Femur (tissue), 1 donor: ENCODE data around the gene SPSB1.

Experiments
- DNase-seq: peaks from one replicate; pipeline ENCODE4 v3.0.0-alpha.2; 2017

SPSB1 gene

GRCh38 chr1:9292361-9293240, at the start of gene SPSB1:
TSS of gene SPSB1 (plus strand) at chr1:9292894. CDS start at chr1:9355892, 62,998 bp downstream.
- DNase-seq = peak; percentile 91

- no peak for DNase-seq
These were observed 49.5 kb upstream of the SPSB1 start for GRCh38 chr1:9243066-9243739.

- no peak for DNase-seq
These were observed 48.0 kb upstream of the SPSB1 start for GRCh38 chr1:9244501-9245229.

DNA sequence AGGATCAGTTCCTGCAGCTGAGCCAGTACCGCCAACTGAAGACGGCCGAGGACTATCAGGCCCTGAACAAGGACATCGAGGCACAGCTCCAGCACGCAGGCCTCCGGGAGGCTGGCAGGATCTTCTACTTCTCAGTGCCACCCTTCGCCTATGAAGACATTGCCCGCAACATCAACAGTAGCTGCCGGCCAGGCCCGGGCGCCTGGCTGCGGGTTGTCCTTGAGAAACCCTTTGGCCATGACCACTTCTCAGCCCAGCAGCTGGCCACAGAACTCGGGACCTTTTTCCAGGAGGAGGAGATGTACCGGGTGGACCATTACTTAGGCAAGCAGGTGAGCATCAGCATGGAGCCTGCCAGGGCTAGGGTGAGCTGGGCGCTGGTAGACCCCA, 47.5 kb upstream of the SPSB1 start:
- DNase-seq = no peak

DNA sequence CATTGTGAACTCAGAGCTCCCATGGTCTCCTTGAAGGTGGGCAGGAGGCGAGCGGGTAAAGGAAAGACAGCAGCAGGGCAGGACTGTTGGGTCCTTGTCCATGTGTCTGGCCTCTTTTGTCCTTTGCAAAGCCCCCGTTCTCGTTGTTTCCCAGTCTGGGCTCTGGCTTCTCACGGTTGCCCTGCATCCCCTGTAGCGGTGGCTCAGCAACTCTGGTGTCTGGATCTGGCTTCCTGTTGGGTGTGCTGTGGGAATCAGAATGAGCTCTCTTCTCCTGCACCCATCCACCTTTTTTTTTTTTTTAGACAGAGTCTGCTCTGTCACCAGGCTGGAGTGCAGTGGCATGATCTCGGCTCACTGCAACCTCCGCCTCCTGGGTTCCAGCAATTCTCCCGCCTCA, 47.0 kb upstream of the SPSB1 start:
- no peak for DNase-seq

- DNase-seq = no peak
These were observed 46.5 kb upstream of the SPSB1 start for GRCh38 chr1:9246215-9246614.

DNA sequence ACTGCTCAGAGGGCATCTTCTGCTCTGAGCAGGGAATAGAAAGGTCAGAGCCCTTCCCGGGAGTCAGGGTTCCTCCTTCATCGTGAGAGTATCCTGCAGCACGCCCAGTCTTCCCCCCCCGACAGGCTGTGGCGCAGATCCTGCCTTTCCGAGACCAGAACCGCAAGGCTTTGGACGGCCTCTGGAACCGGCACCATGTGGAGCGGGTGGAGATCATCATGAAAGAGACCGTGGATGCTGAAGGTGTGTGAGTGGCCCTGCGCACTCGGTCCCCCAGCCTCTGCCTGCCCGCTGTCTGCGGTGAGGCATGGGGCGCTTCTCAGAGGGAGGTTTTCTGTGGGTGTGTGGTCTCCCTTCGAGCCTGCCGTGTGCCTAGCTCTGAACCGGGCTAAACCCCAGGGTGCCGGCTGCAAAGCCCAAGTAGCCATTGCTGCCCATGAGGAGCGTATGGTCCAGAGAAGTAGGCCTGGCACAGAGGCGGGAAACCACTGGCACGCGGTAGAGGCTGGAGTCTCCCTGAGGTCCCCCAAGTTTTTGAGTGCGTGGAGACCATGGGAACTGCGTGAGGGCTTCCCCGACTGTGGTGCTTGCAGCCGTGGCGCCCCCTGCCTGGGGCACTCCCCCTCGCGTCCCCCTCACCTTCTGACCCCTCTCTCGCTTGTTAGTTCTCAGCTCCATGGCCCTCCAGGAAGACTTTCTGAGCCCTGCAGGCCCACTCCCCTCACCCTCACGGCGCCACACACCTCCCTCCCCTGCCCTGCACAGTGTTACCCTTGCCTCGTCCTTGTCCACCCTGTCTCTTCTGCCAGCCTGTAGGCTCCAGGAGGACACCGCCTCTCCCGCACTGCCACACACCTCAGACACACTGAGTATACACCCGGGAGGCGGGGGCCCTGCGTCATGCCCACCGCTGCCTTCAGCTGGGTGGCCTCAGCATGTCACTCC, 45.6 kb upstream of the SPSB1 start:
- no peak for DNase-seq

DNA sequence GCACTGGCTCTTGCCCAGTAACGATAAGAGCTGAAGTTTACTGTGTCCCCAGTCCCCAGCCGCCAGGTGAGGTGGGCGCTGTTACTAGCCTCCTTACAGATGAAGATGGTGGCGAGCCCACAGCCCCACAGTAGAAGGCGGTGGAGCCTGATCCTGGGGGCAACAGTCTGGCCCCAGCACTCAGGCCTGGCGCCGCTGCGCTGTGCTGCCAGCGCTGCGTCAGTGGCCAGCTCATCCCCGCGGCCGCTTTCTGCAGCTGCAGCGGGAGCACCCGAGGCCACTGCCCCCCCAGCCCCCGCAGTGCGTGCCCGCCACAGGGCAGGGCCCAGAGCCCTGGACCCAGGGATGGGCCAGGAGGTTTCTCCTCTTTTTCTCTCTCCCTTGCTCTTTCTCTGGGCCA, 44.8 kb upstream of the SPSB1 start:
- DNase-seq = no peak

DNA sequence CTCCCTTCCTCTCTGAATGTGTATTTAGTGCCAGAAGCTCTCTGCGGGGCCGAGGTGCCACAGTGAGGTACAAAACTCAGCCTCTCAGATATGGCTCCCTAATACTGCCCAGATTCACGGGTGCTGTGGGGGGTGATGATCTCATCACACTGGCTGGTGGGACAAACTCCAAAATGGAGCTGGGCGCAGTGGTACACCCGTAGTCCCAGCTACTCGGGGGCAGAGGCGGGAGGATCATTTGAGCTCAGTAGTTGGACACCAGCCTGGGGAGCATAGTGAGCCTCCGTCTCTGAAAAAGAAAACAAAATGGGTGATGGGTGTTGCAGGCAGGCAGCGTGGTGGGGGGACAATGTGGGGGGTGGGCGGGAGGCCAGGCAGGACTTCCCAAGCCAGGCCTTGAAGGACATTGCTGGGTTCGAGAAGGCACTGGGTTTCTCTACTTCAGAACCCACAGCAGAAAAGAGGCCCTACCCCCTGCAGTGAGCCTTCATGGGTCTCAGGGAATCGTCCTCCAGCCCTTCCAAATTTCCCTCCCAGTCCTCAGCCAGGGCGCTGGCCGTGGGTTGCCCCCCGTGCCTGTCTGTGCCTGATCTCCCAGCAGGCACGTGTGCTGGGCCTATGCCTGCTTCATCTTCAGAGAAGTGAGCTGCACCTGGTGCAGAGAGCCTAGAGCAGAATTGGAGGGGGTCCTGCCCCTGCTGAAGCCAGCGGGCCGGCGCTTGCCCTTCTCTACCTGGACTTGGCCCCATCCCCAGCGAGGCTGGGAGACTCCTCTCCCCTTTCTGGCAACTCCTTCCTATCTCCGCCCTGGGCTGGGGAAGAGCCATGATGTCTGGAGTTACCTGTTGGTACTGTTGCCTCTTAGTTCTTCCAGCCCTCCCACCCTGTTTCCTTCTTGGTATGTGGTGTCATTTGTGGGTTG, 44.1 kb upstream of the SPSB1 start:
- no peak for DNase-seq

GRCh38 chr1:9249263-9249533, 43.5 kb upstream of the SPSB1 start:
- DNase-seq = no peak

DNA sequence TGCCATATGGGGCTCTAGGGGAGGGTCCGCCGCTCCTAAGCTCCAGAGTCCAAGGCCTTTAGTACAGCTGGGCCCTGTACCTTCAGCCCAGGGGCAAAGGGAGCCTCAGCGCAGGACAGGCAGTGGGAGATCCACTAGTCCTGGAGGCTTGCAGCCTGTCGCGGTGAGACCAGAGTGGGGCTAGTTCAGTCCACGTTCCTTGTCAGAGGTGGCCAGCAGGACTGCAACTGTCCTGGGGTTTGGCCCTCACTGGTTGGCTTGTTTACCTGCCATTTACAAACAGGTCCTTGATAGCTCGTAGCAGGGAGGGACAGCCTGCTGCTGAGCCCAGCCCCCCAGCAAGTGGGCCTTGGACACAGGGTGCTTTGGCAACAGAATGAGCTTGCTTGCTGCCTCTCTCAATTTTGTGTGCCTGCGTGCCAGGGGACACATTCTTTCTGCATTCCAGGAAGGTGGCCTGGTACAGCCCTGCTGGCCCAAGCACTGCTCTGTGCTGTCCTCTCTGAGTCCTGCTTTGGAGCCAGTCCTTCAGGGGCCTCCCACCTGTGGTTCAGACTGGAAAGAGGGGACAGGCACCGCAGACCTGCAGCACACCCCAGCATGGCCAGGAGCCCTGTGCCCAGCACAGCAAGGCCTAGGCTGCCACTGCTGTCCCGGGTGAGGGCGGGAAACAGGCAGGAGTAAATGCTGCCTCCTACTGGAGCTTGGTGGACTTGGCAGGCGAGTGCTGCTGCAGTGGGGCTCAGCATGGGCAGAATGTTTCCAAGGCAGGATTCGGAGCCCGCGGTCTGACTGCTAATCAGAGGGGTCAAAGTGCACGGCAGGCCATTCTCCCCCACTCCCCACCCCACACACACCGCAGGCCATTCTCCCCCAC, 42.9 kb upstream of the SPSB1 start:
- no peak for DNase-seq

- no peak for DNase-seq
These were observed 42.0 kb upstream of the SPSB1 start for GRCh38 chr1:9250411-9251381.

DNA sequence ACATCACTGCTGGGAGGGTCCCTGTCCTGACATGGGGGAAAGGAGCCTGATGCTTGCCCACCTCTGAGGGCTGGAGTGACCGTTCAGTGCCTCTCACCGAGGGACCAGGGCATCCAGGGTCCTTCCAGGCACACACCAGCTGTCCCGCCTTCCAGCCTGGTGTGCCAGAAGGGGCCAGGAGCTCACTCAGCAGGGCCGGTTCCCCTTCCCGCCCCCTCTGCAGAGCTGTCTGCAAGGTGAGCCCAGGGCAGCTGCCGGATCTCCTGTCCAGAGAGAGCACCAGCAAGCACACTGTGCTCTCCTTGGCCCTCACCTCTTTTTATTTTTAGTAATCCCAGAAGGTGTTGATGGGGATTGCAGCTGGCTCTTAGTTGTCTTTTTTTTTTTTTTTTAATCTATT, 41.2 kb upstream of the SPSB1 start:
- DNase-seq = no peak

GRCh38 chr1:9253004-9253403, 39.7 kb upstream of the SPSB1 start:
- no peak for DNase-seq

- no peak for DNase-seq
These were observed 39.1 kb upstream of the SPSB1 start for GRCh38 chr1:9253453-9254105.

DNA sequence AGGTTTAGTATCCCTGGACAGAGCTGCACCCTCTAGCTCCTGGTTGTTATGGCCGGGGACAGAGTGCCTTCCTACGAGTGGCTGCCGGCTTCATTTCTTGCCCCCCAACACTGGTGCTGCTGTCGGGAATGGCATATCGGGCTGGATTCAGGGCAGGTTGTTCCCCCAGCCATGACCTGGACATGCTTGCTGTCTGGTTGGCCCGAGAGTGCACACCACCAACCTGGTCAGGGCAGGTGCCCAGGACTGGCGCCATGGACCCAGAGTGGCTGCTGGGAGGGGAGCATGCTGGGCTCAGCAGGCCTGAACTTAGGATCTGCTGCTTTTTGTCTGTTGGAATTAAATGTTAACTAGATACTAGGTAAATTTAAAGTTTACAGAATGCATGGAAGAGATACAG, 36.4 kb upstream of the SPSB1 start:
- no peak for DNase-seq

DNA sequence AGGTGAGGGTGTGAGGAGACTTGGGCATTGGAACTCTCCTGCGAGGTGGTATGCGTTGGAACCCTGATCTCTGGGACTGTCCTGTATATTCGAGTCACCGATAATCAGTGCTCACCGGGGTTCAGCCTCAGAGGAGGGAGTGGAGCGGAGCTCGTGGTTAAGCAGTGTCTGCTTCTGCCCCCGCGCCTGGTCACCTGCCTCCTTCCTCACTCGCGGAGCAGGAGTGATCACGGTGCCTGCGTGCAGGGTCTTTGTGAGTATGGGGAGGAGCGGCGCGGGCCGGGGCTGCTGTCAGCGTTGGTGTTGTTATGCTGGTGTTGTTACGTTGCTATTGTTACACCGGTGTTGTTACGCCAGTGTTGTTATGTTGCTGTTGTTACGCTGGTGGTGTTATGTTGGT, 34.8 kb upstream of the SPSB1 start:
- no peak for DNase-seq

DNA sequence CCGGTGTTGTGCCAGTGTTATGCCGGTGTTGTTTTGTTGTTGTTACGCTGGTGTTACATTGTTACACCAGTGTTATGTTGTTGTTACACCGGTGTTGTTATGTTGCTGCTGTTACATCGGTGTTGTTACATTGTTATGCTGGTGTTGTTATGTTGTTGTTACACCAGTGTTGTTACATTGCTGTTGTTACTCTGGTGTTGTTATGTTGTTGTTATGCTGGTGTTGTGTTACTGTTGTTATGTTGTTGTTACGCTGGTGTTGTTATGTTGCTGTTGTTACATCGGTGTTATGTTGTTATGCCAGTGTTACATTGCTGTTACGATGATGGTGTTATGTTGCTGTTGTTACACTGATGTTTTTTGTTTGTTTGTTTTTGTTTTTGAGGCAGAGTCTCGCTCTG, 34.1 kb upstream of the SPSB1 start:
- DNase-seq = no peak
